NCI-H1048 (cell line): Measurements from ENCODE around the gene VSTM5.
A peak's percentile ranks its signal among the peaks of the same experiment; 100 is the strongest.
"Not testable (repeated sequence)": the region's sequence is repeated elsewhere in the genome, so short reads cannot be mapped to it uniquely, and the experiment has no call there.

Experiments used
- DNase-seq: peaks from one replicate; lab custom pipeline; 2025; lab: John Stamatoyannopoulos, UW

The VSTM5 gene

DNA sequence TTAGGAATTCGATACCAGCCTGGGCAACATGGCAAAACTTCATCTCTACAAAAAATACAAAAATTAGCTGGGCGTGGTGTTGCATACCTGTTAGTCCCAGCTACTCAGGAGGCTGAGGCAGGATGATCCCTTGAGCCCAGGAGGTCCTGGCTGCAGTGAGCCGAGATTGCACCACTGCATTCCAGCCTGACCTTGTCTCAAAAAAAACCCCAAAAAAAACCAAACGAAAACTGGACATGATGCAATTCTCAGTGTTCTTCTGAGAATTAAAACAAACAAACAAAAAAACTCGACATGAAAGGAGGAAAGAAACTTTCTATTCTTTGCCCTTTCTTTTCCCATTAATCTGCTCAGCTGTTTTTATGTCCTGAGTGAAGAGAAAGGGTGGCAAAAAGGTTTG is 58.9 kb downstream of the VSTM5 start:
- DNase-seq, result no peak

DNA sequence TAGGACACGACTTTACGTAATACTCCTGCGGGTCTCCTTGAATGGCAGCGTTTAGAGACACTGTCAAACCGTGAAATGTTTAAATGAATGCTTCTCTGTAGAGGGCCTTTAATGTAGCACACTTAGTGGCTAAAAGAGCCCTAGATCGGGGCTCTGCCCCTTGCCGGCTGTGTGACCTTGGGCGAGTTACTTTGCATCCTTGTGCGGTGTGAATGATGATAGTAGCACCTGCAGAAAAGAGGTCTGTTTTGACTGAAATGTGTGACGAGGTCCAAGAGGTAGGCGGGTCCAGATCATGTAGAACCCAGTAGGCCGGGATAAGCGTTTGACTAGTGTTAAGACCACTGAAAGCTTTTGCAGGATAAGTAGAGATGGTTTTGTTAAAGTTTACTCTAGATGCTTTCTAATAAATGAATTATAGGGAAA is 65.5 kb downstream of the VSTM5 start:
- no peak for DNase-seq

DNA sequence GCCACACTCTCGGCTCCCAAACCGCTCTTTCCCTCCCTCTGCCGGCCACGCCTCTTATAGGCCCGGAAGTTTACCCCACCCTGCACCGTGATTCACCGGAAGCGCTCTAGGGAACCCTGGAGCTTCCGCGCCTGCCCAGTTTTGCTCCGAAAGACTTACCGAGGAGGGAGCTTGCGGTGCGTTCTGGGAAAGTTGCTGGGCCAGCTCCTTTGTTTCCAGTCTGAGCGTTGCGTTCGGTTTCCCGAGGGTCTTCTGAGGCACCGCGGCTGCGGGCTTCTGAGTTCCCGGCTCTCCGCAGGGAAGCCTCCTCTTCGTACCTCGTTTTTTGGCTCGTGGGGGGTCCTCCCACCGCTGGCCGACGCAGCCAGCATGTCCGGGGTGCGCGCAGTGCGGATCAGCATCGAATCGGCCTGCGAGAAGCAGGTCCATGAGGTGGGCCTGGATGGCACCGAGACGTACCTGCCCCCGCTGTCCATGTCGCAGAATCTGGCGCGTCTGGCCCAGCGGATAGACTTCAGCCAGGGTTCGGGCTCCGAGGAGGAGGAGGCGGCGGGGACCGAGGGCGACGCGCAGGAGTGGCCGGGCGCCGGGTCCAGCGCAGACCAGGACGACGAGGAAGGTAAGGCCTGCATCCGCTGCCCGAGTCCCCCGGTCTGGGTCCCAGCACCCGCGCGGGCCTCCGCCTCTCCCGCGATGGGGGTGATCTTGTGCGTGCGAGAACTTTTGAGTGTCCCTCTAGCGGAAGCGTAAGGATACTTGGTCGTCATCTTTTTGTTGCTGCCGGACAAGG is 66.1 kb downstream of the VSTM5 start, which contains the start of gene MED17:
Gene MED17, plus strand, starts transcription at position 138 of the 790 bp plus-strand sequence. Its CDS starts 232 bp downstream, at position 370.
- DNase-seq, result peak; percentile 90

DNA sequence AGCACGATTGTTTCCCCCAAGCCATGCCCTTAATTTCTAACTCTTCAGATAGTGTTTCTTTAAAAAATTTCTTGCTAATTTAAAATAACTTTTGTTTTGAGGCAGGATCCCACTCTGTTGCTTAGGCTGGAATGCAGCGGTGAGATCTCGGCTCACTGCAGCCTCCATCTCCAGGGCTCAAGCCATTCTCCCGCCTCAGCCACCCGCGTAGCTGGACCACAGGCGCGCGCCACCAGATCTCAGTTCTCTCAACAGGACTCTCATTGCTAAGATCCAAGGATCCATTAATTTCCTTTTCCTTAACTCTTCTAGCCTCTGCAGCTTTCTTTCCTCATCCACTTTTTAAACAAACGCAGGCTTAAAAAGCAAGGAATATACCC is 66.7 kb downstream of the VSTM5 start:
- DNase-seq, result no peak

DNA sequence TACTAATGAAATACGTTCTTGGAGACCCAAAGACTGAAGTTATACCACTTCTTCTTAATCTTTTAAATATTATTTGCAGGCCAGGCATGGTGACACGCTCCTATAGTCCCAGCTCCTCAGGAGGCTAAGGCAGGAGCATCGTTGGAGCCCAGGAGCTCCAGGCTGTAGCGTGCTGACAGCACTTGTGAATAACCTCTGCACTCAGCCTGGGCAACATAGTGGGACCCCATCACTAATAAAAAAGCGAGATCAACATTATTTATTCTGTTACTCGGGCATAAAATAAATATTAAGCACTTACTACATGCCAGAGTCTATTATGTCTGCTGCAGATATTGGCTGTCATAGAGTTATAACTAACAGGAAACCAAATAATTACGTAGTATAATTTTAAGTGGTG is 67.1 kb downstream of the VSTM5 start:
- no peak for DNase-seq

DNA sequence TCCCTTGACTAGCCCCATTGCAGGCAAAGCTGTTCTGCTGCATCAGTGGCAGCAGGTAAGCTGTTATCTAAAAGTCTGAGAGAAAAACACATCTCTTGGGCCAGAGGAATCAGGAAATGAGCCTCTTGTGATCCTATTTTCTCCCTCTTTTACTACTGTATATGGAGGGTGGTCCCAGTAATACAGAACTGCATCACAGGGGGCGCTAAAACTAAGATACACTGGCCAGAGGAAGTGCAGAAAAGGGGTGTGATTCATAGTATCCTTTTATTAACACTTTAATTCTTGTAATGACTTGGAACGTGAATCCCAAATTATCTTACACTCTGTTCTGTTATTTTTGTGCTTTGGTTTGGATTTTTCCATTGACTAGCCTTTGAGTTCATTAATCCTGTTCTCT is 75.1 kb downstream of the VSTM5 start:
- DNase-seq, result no peak

DNA sequence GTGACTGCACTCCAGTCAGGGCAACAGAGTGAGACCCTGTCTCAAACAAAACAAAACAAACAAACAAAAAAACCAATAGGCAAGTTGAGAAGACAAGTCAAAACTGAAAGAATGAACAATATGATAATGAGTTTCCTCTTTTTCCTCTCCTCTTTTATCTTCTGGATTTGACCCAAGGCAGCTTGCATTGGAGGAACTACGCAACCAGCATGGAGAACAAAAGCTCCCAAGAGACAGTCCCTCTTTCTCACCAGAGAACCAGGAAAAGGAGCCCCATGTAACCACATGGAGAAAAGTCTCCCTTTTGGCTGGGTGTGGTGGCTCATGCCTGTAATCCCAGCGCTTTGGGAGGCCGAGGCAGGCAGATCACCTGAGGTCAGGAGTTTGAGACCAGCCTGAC is 75.9 kb downstream of the VSTM5 start:
- DNase-seq, result not testable (repeated sequence)

DNA sequence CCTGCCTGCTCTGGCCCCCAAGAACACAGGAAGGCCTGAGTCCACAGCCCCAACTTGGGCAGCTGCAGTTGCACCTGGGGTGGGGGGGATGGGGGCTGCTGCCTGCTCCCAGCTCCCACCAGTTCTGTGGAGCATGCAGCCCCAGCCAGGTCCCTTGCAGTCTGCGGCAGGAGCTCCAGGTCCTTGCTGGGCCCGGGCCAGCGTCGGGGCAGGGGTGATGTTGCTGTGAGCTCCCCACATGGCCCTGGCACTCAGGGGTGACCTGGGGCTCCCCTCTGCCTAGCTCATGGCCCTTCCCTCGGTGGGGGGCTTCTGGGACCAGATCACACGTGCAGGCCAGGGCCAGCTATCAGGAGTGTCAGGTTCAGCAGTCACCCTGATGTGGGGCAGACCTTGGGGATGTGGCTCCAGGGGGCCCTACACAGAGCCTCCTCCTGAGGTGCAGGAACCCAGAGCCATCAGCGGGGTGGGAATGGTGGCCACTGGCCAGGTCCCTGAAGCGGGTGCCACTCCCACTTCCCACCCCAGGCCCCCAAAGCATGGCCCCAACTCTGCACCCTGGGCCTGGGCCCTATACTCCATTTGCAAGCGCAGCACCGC is 76.7 kb downstream of the VSTM5 start:
- no peak for DNase-seq

DNA sequence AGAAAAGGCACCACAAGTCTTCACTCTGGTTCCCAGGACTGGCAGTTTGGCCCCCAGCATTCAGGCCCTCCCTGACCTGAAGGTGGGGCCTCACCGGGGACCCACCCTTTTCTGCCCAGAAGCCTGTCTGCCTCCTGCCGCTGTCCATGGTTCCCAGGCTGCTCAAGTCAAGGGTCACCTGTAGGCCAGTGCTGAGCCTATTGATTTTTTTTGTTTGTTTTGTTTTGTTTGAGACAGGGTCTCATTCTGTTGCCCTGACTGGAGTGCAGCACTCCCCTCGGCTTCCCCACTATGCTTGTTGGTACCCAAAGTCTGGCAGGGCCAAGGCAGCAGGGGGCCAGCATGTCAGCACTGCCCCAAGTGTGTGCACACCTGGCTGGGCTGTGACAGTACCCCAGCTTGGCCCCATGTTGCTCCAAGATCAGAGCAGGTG is 77.4 kb downstream of the VSTM5 start:
- DNase-seq, result no peak

DNA sequence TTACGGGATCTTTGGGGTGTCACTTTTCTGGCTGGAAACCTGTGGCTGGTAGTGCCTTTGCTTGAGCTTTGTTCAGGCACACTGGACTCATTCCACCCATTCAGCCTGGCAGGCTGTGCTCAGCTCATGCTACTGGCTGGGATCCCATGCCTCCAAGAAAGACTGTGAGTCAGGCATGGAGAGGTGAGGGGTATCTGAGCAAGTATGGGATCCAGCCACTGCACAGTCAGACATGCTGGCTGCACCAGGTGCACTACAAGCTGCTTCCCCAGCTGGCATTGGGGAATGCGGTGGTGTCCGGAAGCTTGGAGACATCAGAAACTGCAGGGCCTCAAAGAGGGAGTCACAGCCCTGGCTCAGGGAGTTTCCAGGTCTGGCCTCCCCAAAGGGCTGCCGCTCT is 78.3 kb downstream of the VSTM5 start:
- no peak for DNase-seq

DNA sequence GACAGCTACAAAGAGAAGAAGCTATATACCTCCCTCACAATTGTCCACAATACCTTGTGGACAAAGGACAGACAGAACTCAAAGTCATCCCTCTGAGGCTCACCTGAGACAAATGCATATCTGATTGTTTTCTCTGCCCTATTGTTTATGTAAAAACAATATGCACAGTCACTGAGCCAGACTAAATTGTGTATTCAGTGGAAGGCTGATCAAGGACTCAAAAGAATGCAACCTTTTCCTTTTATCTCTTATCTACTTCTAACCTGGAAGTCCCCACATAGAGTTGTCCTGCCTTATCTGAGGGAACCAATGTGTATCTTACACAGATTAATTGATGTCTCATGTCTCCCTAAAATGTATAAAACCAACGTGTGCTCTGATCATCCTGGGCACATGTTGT is 80.3 kb downstream of the VSTM5 start:
- no peak for DNase-seq
